HepG2 (cell line): ENCODE data around the gene RAP2C. TPM values are rescaled to one million over a fixed set of nuclear protein-coding genes. Genes with fewer than 3 reads are reported as not detected.

Source experiments
- ATAC-seq: fragments of 200-7000 bp; cut with Tn5 transposase; 3 replicates; pipeline ENCODE4 v1.9.1; 2020; ENCODE audit warnings: mild to moderate bottlenecking, moderate library complexity
- BruUV-seq: library from RNA; stranded (reverse); fragments of 400-500 nt; replicated peaks from 2 replicates; lab custom pipeline; 2021; lab: Mats Ljungman, UMichigan
- CTCF ChIA-PET: fragments of 300-600 bp; formaldehyde crosslinking; extraction: SDS; loops from one replicate; lab custom pipeline; 2021; ENCODE audit warnings: low total read pairs, inconsistent platforms, low intra/inter-chr PET ratio; lab: Yijun Ruan, JAX
- POLR2A ChIA-PET: fragments of 350-600 bp; sonication (Branson Sonifier 250); formaldehyde crosslinking; loops from one replicate; lab custom pipeline; 2020; ENCODE audit warnings: antibody characterized with exemption, inconsistent platforms; lab: Yijun Ruan, JAX
- DNase-seq: peaks from one replicate; pipeline ENCODE4 v3.0.0-alpha.2; 2015; ENCODE audit warnings: low spot score
- FAIRE-seq: peaks from 3 replicates; lab custom pipeline; 2011; peaks lifted over from hg19 to GRCh38; lab: Jason Lieb, UNC
- H2AFZ ChIP-seq: one replicate; pipeline ENCODE4 v1.6.1; 2011; ENCODE audit warnings: low read length, inconsistent platforms
- H3K27ac ChIP-seq: fragments of 300-600 bp; 3 replicates; pipeline ENCODE4 v1.8.0; 2011; ENCODE audit warnings: mixed run types, mild to moderate bottlenecking, mixed read lengths, low read length, inconsistent platforms; ENCODE audit not compliant: insufficient read depth; ENCODE audit errors: extremely low read length
- H3K27me3 ChIP-seq, 2 experiments: fragments of 200-600 bp in 1 of 2; 2 replicates in 1 of 2; 3 replicates in 1 of 2; pipeline versions ENCODE4 v1.6.0 to v1.8.0; 2011; ENCODE audit warnings: low read length in 2 of 2, mild to moderate bottlenecking in 2 of 2, moderate library complexity in 2 of 2, inconsistent platforms in 1 of 2; ENCODE audit not compliant: insufficient read depth in 2 of 2, control insufficient read depth in 1 of 2
- H3K36me3 ChIP-seq, 2 experiments: fragments of 200-600 bp in 1 of 2; replicated peaks in 1 of 2; 2 replicates in 1 of 2; 3 replicates in 1 of 2; pipeline versions ENCODE4 v1.5.1 to v1.8.0; 2011; ENCODE audit warnings: low read length in 2 of 2, inconsistent platforms in 1 of 2; ENCODE audit not compliant: insufficient read depth in 2 of 2, control insufficient read depth in 1 of 2
- H3K4me1 ChIP-seq: 2 replicates; pipeline ENCODE4 v1.5.1; 2012; ENCODE audit warnings: low read length, inconsistent platforms; ENCODE audit not compliant: insufficient read depth
- H3K4me2 ChIP-seq: 2 replicates; pipeline ENCODE4 v1.6.0; 2011; ENCODE audit warnings: low read depth, low read length, inconsistent platforms
- H3K4me3 ChIP-seq, 3 experiments: fragments of 200-600 bp in 1 of 3; sonication (generic), shearing (Covaris generic) in 1 of 3; replicated peaks in 1 of 3; 2 replicates each; pipeline ENCODE4 v1.5.1; 2011 to 2016; ENCODE audit warnings: low read length in 3 of 3, inconsistent platforms in 2 of 3, low read depth in 2 of 3, mild to moderate bottlenecking in 2 of 3, control low read depth in 1 of 3, mixed read lengths in 1 of 3; ENCODE audit not compliant: insufficient read depth in 1 of 3
- H3K79me2 ChIP-seq: one replicate; pipeline ENCODE4 v1.6.1; 2011; ENCODE audit warnings: low read length, inconsistent platforms; ENCODE audit not compliant: insufficient read depth
- H3K9ac ChIP-seq: 2 replicates; pipeline ENCODE4 v1.6.0; 2011; ENCODE audit warnings: mild to moderate bottlenecking, low read depth, low read length, inconsistent platforms; ENCODE audit not compliant: insufficient read depth
- H3K9me3 ChIP-seq: 2 replicates; pipeline ENCODE4 v1.5.1; 2012; ENCODE audit warnings: mild to moderate bottlenecking, low read length
- H4K20me1 ChIP-seq: 2 replicates; pipeline ENCODE4 v1.6.0; 2011; ENCODE audit warnings: inconsistent platforms, mild to moderate bottlenecking, low read length, moderate library complexity; ENCODE audit not compliant: insufficient read depth
- CREBL2 ChIP-seq: sonication (generic); formaldehyde crosslinking; IDR thresholded peaks from 2 replicates; pipeline ENCODE4 v1.8.1; 2023; ENCODE audit warnings: missing genetic modification reagents, mild to moderate bottlenecking, borderline replicate concordance
- ETV5 ChIP-seq: IDR thresholded peaks from 2 replicates; pipeline ENCODE4 v1.6.1; 2018; ENCODE audit warnings: missing biosample characterization, missing genetic modification reagents, inconsistent platforms, borderline replicate concordance
- GPN1 ChIP-seq: sonication (generic); formaldehyde crosslinking; IDR thresholded peaks from 2 replicates; pipeline ENCODE4 v1.5.1; 2020; ENCODE audit warnings: missing genetic modification reagents, borderline replicate concordance
- MIER2 ChIP-seq: IDR thresholded peaks from 2 replicates; pipeline ENCODE4 v1.6.1; 2016; ENCODE audit warnings: missing biosample characterization, missing genetic modification reagents
- PLSCR1 ChIP-seq: sonication (generic); formaldehyde crosslinking; IDR thresholded peaks from 2 replicates; pipeline ENCODE4 v1.5.0; 2020; ENCODE audit warnings: missing genetic modification reagents, mild to moderate bottlenecking, borderline replicate concordance
- ZFP1 ChIP-seq: IDR thresholded peaks from 2 replicates; pipeline ENCODE4 v1.6.1; 2016
- ZNF30 ChIP-seq: sonication (generic); formaldehyde crosslinking; IDR thresholded peaks from 2 replicates; pipeline ENCODE4 v1.5.0; 2020; ENCODE audit warnings: mild to moderate bottlenecking, missing genetic modification reagents
- ZNF543 ChIP-seq: sonication (generic); formaldehyde crosslinking; IDR thresholded peaks from 2 replicates; pipeline ENCODE4 v1.4.0; 2020; ENCODE audit warnings: mild to moderate bottlenecking, missing genetic modification reagents
- ZNF737 ChIP-seq: sonication (generic); formaldehyde crosslinking; IDR thresholded peaks from 2 replicates; pipeline ENCODE4 v1.5.0; 2020; ENCODE audit warnings: missing genetic modification reagents, mild to moderate bottlenecking, borderline replicate concordance
- WGBS: methylation state at CpG from one replicate; pipeline ENCODE4 v1.1.6; 2017; ENCODE audit warnings: low lambda C conversion rate; 5-methylcytosine and 5-hydroxymethylcytosine counted together
- in situ Hi-C: cut with HindIII; loops from 2 replicates; pipeline ENCODE4 v1.10.0; 2017; ENCODE audit warnings: low pct_unique_long_range_greater_than_20kb; ENCODE audit not compliant: extremely low pct_ligation_motif_present
- intact Hi-C: fragments of 100-400 bp; cut with micrococcal nuclease; formaldehyde crosslinking; loops from one replicate; pipeline ENCODE4 v1.10.0; 2022; ENCODE audit not compliant: unreplicated experiment
- polyA plus RNA-seq, 8 experiments: library from polyadenylated mRNA; depleted of rRNA in 3 of 8; stranded (reverse) in 7 of 8; unstranded in 1 of 8; fragments of >200 nt; fragmentation: Illumina TruSeq in 4 of 8; extraction: Trizol in 4 of 8; gene quantifications; 2 replicates each; pipeline versions ENCODE4 v1.2.1 to v1.2.3, GENCODE V29; 2011 to 2016; ENCODE audit warnings: low read depth in 4 of 8, missing spikeins in 1 of 8, mixed read lengths in 1 of 8; ENCODE audit not compliant: insufficient read depth in 1 of 8
- total RNA-seq, 5 experiments: library from RNA; depleted of rRNA; stranded (reverse); fragments of >200 nt; fragmentation: Illumina TruSeq; extraction: Trizol; gene quantifications; 2 replicates each; pipeline ENCODE4 v1.2.3, GENCODE V29; 2016; ENCODE audit warnings: low read depth in 1 of 5
- TF ChIP-seq, protein P1 (sequence below): sonication (generic); formaldehyde crosslinking; IDR thresholded peaks from 2 replicates; pipeline ENCODE4 v1.4.0; 2020; ENCODE audit warnings: mild to moderate bottlenecking, missing genetic modification reagents

Gene RAP2C
- total and polyA plus RNA-seq, 2 of the 13 experiments (the other 11 are each of a cell fraction or from before 2014, with no cell fraction given) = 8.0 to 28.5 TPM

DNA sequence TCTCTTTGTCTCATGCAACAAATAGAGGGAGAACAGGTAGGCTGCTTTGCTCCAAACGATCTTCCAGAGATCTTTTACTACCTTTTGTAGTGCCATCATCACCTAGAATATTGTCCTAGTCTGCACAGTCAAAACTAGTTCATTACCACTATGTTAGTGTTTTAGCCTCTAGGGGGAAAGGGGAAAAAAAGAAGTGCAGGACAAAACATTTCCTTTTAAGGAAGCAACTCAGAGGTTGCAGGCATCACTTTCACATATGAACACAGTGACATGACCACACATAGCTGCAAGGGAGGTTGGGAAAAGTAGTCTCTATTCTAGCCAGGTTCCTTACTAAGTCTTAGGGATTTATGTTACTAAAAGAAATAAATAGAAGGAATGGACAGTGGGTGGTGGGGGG lies 39.3 kb upstream of the RAP2C start:
- Histone ChIP-seq H3K27me3 (no peaks in the 10 kb centered on the region), H3K4me2 (no peak overlapping the region), H3K79me2 (no peaks in the 10 kb centered on the region), H2AFZ (no peak overlapping the region), H3K4me1 (no peaks in the 10 kb centered on the region), H3K9me3 (no peaks in the 10 kb centered on the region), H3K4me3 (no peak overlapping the region), H3K9ac (no peak overlapping the region), H4K20me1 (no peaks in the 10 kb centered on the region), H3K27ac (no peak overlapping the region), H3K36me3 (no peaks in the 10 kb centered on the region)
- FAIRE-seq (no peak), ATAC-seq (no peak), DNase-seq (no peak)
- CTCF ChIA-PET = no interaction called here
- BruUV-seq = no TSS peak
- TF ChIP-seq, protein P1, sequence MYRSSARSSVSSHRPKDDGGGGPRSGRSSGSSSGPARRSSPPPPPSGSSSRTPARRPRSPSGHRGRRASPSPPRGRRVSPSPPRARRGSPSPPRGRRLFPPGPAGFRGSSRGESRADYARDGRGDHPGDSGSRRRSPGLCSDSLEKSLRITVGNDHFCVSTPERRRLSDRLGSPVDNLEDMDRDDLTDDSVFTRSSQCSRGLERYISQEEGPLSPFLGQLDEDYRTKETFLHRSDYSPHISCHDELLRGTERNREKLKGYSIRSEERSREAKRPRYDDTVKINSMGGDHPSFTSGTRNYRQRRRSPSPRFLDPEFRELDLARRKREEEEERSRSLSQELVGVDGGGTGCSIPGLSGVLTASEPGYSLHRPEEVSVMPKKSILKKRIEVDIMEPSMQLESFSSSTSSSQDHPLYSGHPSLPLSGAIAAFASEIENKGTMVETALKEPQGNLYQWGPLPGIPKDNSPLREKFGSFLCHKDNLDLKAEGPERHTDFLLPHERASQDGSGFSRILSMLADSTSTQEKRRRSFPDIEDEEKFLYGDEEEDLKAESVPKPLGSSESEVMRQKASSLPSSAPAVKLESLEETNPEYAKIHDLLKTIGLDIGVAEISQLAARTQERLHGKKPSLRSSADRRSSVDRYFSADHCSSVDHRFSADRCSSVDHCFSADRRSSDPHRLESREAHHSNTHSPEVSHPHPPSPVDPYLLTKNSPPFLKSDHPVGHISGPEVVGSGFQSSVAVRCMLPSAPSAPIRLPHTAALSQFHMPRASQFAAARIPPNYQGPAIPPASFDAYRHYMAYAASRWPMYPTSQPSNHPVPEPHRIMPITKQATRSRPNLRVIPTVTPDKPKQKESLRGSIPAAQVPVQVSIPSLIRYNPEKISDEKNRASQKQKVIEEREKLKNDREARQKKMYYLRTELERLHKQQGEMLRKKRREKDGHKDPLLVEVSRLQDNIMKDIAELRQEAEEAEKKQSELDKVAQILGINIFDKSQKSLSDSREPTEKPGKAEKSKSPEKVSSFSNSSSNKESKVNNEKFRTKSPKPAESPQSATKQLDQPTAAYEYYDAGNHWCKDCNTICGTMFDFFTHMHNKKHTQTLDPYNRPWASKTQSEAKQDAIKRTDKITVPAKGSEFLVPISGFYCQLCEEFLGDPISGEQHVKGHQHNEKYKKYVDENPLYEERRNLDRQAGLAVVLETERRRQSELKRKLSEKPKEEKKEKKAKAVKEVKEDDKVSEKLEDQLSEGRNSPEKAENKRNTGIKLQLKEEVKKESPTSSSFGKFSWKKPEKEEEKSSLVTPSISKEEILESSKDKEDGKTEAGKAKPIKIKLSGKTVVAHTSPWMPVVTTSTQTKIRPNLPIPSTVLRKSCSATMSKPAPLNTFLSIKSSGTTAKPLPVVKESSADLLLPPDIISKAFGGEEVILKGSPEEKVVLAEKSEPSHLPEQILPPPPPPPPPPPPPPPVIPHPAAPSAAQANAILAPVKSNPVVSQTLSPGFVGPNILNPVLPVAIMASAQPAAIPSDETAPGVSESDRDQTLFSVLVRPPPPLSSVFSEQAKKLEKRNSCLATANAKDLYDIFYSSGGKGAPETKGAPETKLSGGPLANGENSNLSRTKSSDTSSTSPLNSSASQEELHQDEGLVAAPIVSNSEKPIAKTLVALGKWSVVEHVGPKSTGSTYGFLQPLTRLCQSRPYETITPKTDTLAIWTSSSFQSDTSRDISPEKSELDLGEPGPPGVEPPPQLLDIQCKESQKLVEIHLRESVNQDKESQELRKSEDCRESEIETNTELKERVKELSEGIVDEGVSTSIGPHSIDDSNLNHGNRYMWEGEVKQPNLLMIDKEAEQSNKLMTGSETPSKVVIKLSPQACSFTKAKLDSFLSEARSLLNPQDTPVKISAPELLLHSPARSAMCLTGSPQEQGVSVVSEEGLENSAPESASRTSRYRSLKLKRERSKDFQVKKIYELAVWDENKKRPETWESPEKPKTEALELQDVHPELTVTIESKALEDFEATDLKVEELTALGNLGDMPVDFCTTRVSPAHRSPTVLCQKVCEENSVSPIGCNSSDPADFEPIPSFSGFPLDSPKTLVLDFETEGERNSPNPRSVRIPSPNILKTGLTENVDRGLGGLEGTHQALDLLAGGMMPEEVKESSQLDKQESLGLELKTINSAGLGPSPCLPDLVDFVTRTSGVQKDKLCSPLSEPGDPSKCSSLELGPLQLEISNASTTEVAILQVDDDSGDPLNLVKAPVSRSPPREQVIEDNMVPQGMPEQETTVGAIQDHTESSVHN (CRISPR knock-in tag) = no peak
- TF ChIP-seq ZNF737 (CRISPR knock-in tag) = no peak
- TF ChIP-seq ZFP1 (CRISPR knock-in tag) = no peak
- TF ChIP-seq MIER2 (CRISPR knock-in tag) = no peak
- TF ChIP-seq CREBL2 (CRISPR knock-in tag) = no peak
- no peak for TF ChIP-seq GPN1 (CRISPR knock-in tag)
- TF ChIP-seq PLSCR1 (CRISPR knock-in tag) = no peak
- TF ChIP-seq ZNF30 = no peak
- no peak for TF ChIP-seq ETV5 (CRISPR knock-in tag)
- no peak for TF ChIP-seq ZNF543 (CRISPR knock-in tag)
- 75% methylated on average over 1 of the region's 1 CpG for WGBS
- intact Hi-C loops (no loop called here), in situ Hi-C loops (no loop called here)
- POLR2A ChIA-PET = no interaction called here
